GDM1 (cell line): Measurements from ENCODE around the gene SPESP1.

ENCODE experiments used
- DNase-seq: peaks from one replicate; lab custom pipeline; 2025; lab: John Stamatoyannopoulos, UW

The SPESP1 gene

GRCh38 chr15:68930268-68931022, at the start of gene SPESP1:
Gene SPESP1 (plus strand): TSS chr15:68930525. CDS start chr15:68930654, 129 bp downstream.
- no peak for DNase-seq

GRCh38 chr15:68885070-68885469, 45.3 kb upstream of the SPESP1 start:
- DNase-seq: no peak

- DNase-seq: no peak
Measured at GRCh38 chr15:68887120-68887519, 43.2 kb upstream of the SPESP1 start.

GRCh38 chr15:68887819-68888218, 42.5 kb upstream of the SPESP1 start:
- no peak for DNase-seq

- DNase-seq: no peak
Measured at GRCh38 chr15:68888419-68888818, 41.9 kb upstream of the SPESP1 start.

- DNase-seq: no peak
Measured at GRCh38 chr15:68894208-68894607, 36.1 kb upstream of the SPESP1 start.

GRCh38 chr15:68896178-68896577, 34.1 kb upstream of the SPESP1 start:
- no peak for DNase-seq

- DNase-seq: no peak
Measured at GRCh38 chr15:68897016-68897415, 33.3 kb upstream of the SPESP1 start.

- no peak for DNase-seq
Measured at GRCh38 chr15:68900027-68900426, 30.3 kb upstream of the SPESP1 start.

GRCh38 chr15:68907396-68907923, 22.9 kb upstream of the SPESP1 start:
- DNase-seq: no peak

- DNase-seq: no peak
Measured at GRCh38 chr15:68909601-68910100, 20.7 kb upstream of the SPESP1 start.

- DNase-seq: no peak
Measured at GRCh38 chr15:68910341-68910740, 20.0 kb upstream of the SPESP1 start.

- no peak for DNase-seq
Measured at GRCh38 chr15:68910816-68911215, 19.5 kb upstream of the SPESP1 start.

- DNase-seq: no peak
Measured at GRCh38 chr15:68921926-68922325, 8.4 kb upstream of the SPESP1 start.

- peak; percentile 11 for DNase-seq
Measured at GRCh38 chr15:68924866-68925560, 5.3 kb upstream of the SPESP1 start.

- DNase-seq: no peak
Measured at GRCh38 chr15:68933001-68933400, 2.7 kb downstream of the SPESP1 start.

- no peak for DNase-seq
Measured at GRCh38 chr15:68934341-68934740, 4.0 kb downstream of the SPESP1 start.

GRCh38 chr15:68935400-68935937, 5.1 kb downstream of the SPESP1 start:
- DNase-seq: no peak

GRCh38 chr15:68939501-68939900, 9.2 kb downstream of the SPESP1 start:
- DNase-seq: no peak

- no peak for DNase-seq
Measured at GRCh38 chr15:68951813-68952212, 21.5 kb downstream of the SPESP1 start.

GRCh38 chr15:68957696-68958095, 27.4 kb downstream of the SPESP1 start:
- no peak for DNase-seq

GRCh38 chr15:68958597-68958996, 28.3 kb downstream of the SPESP1 start:
- no peak for DNase-seq

GRCh38 chr15:68962465-68962864, 32.1 kb downstream of the SPESP1 start:
- no peak for DNase-seq
